Heart left ventricle (tissue), 16 donors: ENCODE results near the gene TESMIN. TPM values are rescaled to one million over a fixed set of nuclear protein-coding genes. Genes with fewer than 3 reads are reported as not detected.

Experiments
- ATAC-seq, 4 donors: fragments of 200-7000 bp; cut with Tn5 transposase; one replicate each; pipeline ENCODE4 v1.9.1; 2020 to 2022; ENCODE audit warnings: moderate library complexity in 4 of 4, mild to moderate bottlenecking in 3 of 4, moderate number of reproducible peaks in 1 of 4
- DNase-seq, 5 donors: peaks; one replicate each; pipeline ENCODE4 v3.0.0-alpha.2; 2020
- H3K27ac ChIP-seq, 12 donors: fragments of 200-600 bp; sonication (generic) in 4 of 12; one replicate each; pipeline versions ENCODE4 v1.5.0 to v1.8.0; 2016 to 2022; ENCODE audit warnings: mild to moderate bottlenecking in 2 of 12
- H3K27me3 ChIP-seq, 9 donors: fragments of 200-600 bp; sonication (generic) in 2 of 9; one replicate each; pipeline versions ENCODE4 v1.5.1 to v1.8.0; 2016 to 2022; ENCODE audit warnings: mild to moderate bottlenecking in 3 of 9
- H3K36me3 ChIP-seq, 9 donors: fragments of 200-600 bp; sonication (generic) in 2 of 9; one replicate each; pipeline versions ENCODE4 v1.5.0 to v1.8.0; 2018 to 2022; ENCODE audit warnings: mild to moderate bottlenecking in 2 of 9
- H3K4me1 ChIP-seq, 12 donors: fragments of 200-600 bp; sonication (generic) in 4 of 12; one replicate each; pipeline versions ENCODE4 v1.5.0 to v1.8.0; 2016 to 2022; ENCODE audit warnings: mild to moderate bottlenecking in 3 of 12
- H3K4me3 ChIP-seq, 12 donors: fragments of 200-600 bp; sonication (generic) in 4 of 12; one replicate each; pipeline versions ENCODE4 v1.5.0 to v1.8.0; 2017 to 2022; ENCODE audit warnings: mild to moderate bottlenecking in 9 of 12, moderate library complexity in 4 of 12
- H3K9me3 ChIP-seq, 12 donors: fragments of 200-600 bp; sonication (generic) in 4 of 12; one replicate each; pipeline versions ENCODE4 v1.5.0 to v1.8.0; 2016 to 2022; ENCODE audit warnings: mild to moderate bottlenecking in 1 of 12
- CTCF ChIP-seq, 12 donors: fragments of 200-600 bp; sonication (generic) in 4 of 12; IDR thresholded peaks; one replicate each; pipeline versions ENCODE4 v1.5.0 to v1.8.0; 2018 to 2022; ENCODE audit warnings: antibody characterized with exemption in 12 of 12, mild to moderate bottlenecking in 5 of 12
- POLR2A ChIP-seq, 2 donors: fragments of 450-650 bp; IDR thresholded peaks; one replicate each; pipeline ENCODE4 v1.6.1; 2017; ENCODE audit warnings: antibody characterized with exemption in 2 of 2, mild to moderate bottlenecking in 2 of 2, moderate library complexity in 2 of 2
- WGBS, 4 donors: extraction: QIAGEN DNeasy Blood & Tissue Kit in 2 of 4; methylation state at CpG; one replicate each; pipeline versions ENCODE4 v1.1.5 to v1.1.7; 2013 to 2018; 5-methylcytosine and 5-hydroxymethylcytosine counted together
- intact Hi-C, 10 donors: fragments of 100-400 bp; cut with DNase I; formaldehyde crosslinking; loops; one replicate each; pipeline versions ENCODE4 v1.11.1 to v1.14.2; 2022
- polyA plus RNA-seq, 2 donors: library from polyadenylated mRNA; stranded (reverse); fragments of 200-250 nt; gene quantifications; one replicate each; pipeline ENCODE4 v1.2.3, GENCODE V29; 2013
- total RNA-seq, 9 donors: library from RNA; depleted of rRNA in 2 of 9; stranded (reverse); fragments of >200 nt in 2 of 9; fragmentation: NEBNext Ultra II Directional in 3 of 9; extraction: Animal tissue kit (Norgen Biotek cat#: 25700) in 3 of 9; gene quantifications; one replicate each; pipeline versions ENCODE4 v1.1.0 to v1.2.4, GENCODE V29; 2016 to 2023
- donor health status: ischemic (EF 13 %, LVEDD 7.1; RV severe dilation, severe dysfunction).
- donor health status: healthy with polysubstance abuse.
- donor health status: DM: no; HTN: yes; CAD: no.
- donor health status: DM: no; HTN: no; CAD: no.
- donor health status: ischemic (EF 25% LVEDD 6.9; RV normal size, moderate dysfunction).
- donor health status: ischemic (EF 25% LVEDD 5.7; RV mildly dilated, moderate dysfunction).
- donor health status: healthy.
- donor health status: DM: yes; HTN: yes; CAD: no.
- donor health status: ischemic (EF 35%, LVEDD 5.7; RV mildly dilated, moderate dysfunction).
- donor health status: nonischemic (EF 11% LVEDD 7.7; RV severe dilation, severe dysfunction).
- donor health status: DM: yes; HTN: yes; CAD: no.
- donor health status: PGD.
- donor health status: ischemic (EF 29% LVEDD 5.4; RV normal size, mild dysfunction).
- donor health status: nonischemic (EF 23%, LVEDD 6.1; RV moderate dilation, normal function).

TESMIN gene
- total and polyA plus RNA-seq, 11 donors: 0.12 to 2.0 (median 0.42) TPM; not detected in 1

GRCh38 chr11:68695531-68695930 is 55.8 kb downstream of the TESMIN start:
- Histone ChIP-seq H3K4me3 (no peak overlapping the region), H3K36me3 (no peaks in the 10 kb centered on the region), H3K27me3 (peaks cover 0 to 22% (median 3%) of the 10 kb centered on the region in 9 donors), H3K4me1 (no peaks in the 10 kb centered on the region), H3K9me3 (peaks cover 0 to 29% (median 2%) of the 10 kb centered on the region in 12 donors), H3K27ac (no peak overlapping the region)
- ATAC-seq (no peak), DNase-seq (no peak)
- 38 to 69% (median 58%) methylated on average over 2 of the region's 2 CpGs for WGBS, 4 donors
- TF ChIP-seq CTCF (IDR thresholded peaks at IDR 0.05): no peak
- intact Hi-C loops: no loop called here

GRCh38 chr11:68694431-68695297 is 56.7 kb downstream of the TESMIN start:
- Histone ChIP-seq H3K4me1 (no peaks in the 10 kb centered on the region), H3K36me3 (no peaks in the 10 kb centered on the region), H3K4me3 (no peak overlapping the region), H3K27me3 (peaks cover 0 to 20% (median 4%) of the 10 kb centered on the region in 9 donors), H3K9me3 (peaks cover 0 to 29% (median 2%) of the 10 kb centered on the region in 12 donors), H3K27ac (no peak overlapping the region)
- intact Hi-C loops: no loop called here
- no peak for TF ChIP-seq POLR2A (IDR thresholded peaks at IDR 0.05)
- TF ChIP-seq CTCF (IDR thresholded peaks at IDR 0.05): no peak
- DNase-seq (no peak), ATAC-seq (no peak)
- 75 to 89% (median 87%) methylated on average over 5 of the region's 5 CpGs for WGBS, 4 donors

- peaks cover 0 to 20% (median 0%) of the 10 kb centered on the region in 12 donors for H3K9me3 ChIP-seq
- ATAC-seq (no peak), DNase-seq (no peak)
- no peak overlapping the region for H3K27ac ChIP-seq
- H3K36me3 ChIP-seq: no peaks in the 10 kb centered on the region
- H3K4me1 ChIP-seq: no peaks in the 10 kb centered on the region
- TF ChIP-seq POLR2A (IDR thresholded peaks at IDR 0.05): no peak
- TF ChIP-seq CTCF (IDR thresholded peaks at IDR 0.05): no peak
- no peak overlapping the region for H3K4me3 ChIP-seq
- intact Hi-C loops: no loop called here
- 87 to 92% (median 90%) methylated on average over 6 to 10 of the region's 10 CpGs for WGBS, 4 donors
- H3K27me3 ChIP-seq: peaks cover 0 to 27% (median 6%) of the 10 kb centered on the region in 9 donors
Measured at GRCh38 chr11:68693484-68693882, 57.8 kb downstream of the TESMIN start.

- H3K27me3 ChIP-seq: peaks cover 0 to 32% (median 8%) of the 10 kb centered on the region in 9 donors
- H3K27ac ChIP-seq: no peak overlapping the region
- H3K36me3 ChIP-seq: no peaks in the 10 kb centered on the region
- TF ChIP-seq CTCF (IDR thresholded peaks at IDR 0.05) (no peak), POLR2A (IDR thresholded peaks at IDR 0.05) (no peak)
- intact Hi-C loops: no loop called here
- DNase-seq (no peak), ATAC-seq (no peak)
- H3K4me3 ChIP-seq: no peak overlapping the region
- 56 to 86% (median 65%) methylated on average over 8 to 15 of the region's 15 CpGs for WGBS, 4 donors
- H3K4me1 ChIP-seq: no peaks in the 10 kb centered on the region
- peaks cover 0 to 17% (median 0%) of the 10 kb centered on the region in 12 donors for H3K9me3 ChIP-seq
Measured at GRCh38 chr11:68692871-68693483, 58.3 kb downstream of the TESMIN start.
